Uterus (tissue), 4 donors: ENCODE measurements around the gene BCAS4. TPM values are rescaled to one million over a fixed set of nuclear protein-coding genes. Genes with fewer than 3 reads are reported as not detected.

Experiments used
- DNase-seq, 2 donors: peaks; one replicate each; pipeline ENCODE4 v3.0.0-alpha.2; 2019 to 2020
- H3K27ac ChIP-seq, 2 donors: fragments of 200-600 bp; sonication (generic); 1 replicate in 1 of 2; 2 replicates in 1 of 2; pipeline ENCODE4 v1.5.1; 2016 to 2018
- H3K27me3 ChIP-seq, 2 donors: fragments of 200-600 bp; sonication (generic); one replicate each; pipeline ENCODE4 v1.5.1; 2018 to 2019; ENCODE audit warnings: control low read depth in 1 of 2
- H3K36me3 ChIP-seq, 2 donors: fragments of 200-600 bp; sonication (generic); one replicate each; pipeline ENCODE4 v1.5.1; 2019; ENCODE audit warnings: control low read depth in 1 of 2
- H3K4me1 ChIP-seq, 2 donors: fragments of 200-600 bp; sonication (generic); one replicate each; pipeline ENCODE4 v1.5.1; 2018 to 2019; ENCODE audit warnings: control low read depth in 1 of 2
- H3K4me3 ChIP-seq, 2 donors: fragments of 200-600 bp; sonication (generic); 1 replicate in 1 of 2; 2 replicates in 1 of 2; pipeline ENCODE4 v1.5.1; 2018 to 2019; ENCODE audit warnings: mild to moderate bottlenecking in 1 of 2
- H3K9me3 ChIP-seq, 2 donors: fragments of 200-600 bp; sonication (generic); one replicate each; pipeline ENCODE4 v1.5.1; 2019; ENCODE audit warnings: control low read depth in 1 of 2
- CTCF ChIP-seq, 4 experiments: fragments of 200-600 bp in 2 of 4; fragments of 450-650 bp in 2 of 4; sonication (generic) in 2 of 4; IDR thresholded peaks; one replicate each; pipeline ENCODE4 v1.5.1; 2016 to 2019; ENCODE audit warnings: antibody characterized with exemption in 4 of 4, mild to moderate bottlenecking in 2 of 4, moderate library complexity in 1 of 4
- POLR2A ChIP-seq, 2 donors: fragments of 450-650 bp; IDR thresholded peaks; one replicate each; pipeline ENCODE4 v1.6.1; 2016; ENCODE audit warnings: antibody characterized with exemption in 2 of 2, mild to moderate bottlenecking in 1 of 2, moderate library complexity in 1 of 2
- intact Hi-C: fragments of 100-400 bp; cut with DNase I; formaldehyde crosslinking; loops from one replicate; pipeline ENCODE4 v1.15.1; 2023; ENCODE audit warnings: low total_unique reads
- total RNA-seq, 4 donors: library from RNA; depleted of rRNA in 3 of 4; stranded (reverse); fragments of >200 nt in 3 of 4; gene quantifications; one replicate each; pipeline versions ENCODE4 v1.1.0 to v1.2.4, GENCODE V29; 2014 to 2023
- donor health status: DM: yes; HTN: yes; CAD: no.

Gene BCAS4
- total RNA-seq, 4 donors from 2014 or later = under 0.01 to 9.1 (median 3.5) TPM; not detected in 1

GRCh38 chr20:50810063-50810462 lies 15.2 kb downstream of the BCAS4 start:
- no peak for DNase-seq

GRCh38 chr20:50810842-50811241 lies 16.0 kb downstream of the BCAS4 start:
- TF ChIP-seq POLR2A (IDR thresholded peaks at IDR 0.05) (no peak), CTCF (IDR thresholded peaks at IDR 0.05) (no peak)
- H3K4me1 ChIP-seq = no peaks in the 10 kb centered on the region
- H3K36me3 ChIP-seq = no peaks in the 10 kb centered on the region
- H3K27me3 ChIP-seq = no peaks in the 10 kb centered on the region
- H3K9me3 ChIP-seq = no peaks in the 10 kb centered on the region
- intact Hi-C loops = no loop called here
- no peak for DNase-seq
- no peak overlapping the region for H3K27ac ChIP-seq
- H3K4me3 ChIP-seq = no peak overlapping the region

More at GRCh38 chr20:50810063-50810462, 15.2 kb downstream of the BCAS4 start:
- H3K27ac ChIP-seq = no peak overlapping the region
- H3K36me3 ChIP-seq = no peaks in the 10 kb centered on the region
- H3K9me3 ChIP-seq = no peaks in the 10 kb centered on the region
- TF ChIP-seq CTCF (IDR thresholded peaks at IDR 0.05) (no peak), POLR2A (IDR thresholded peaks at IDR 0.05) (no peak)
- H3K4me3 ChIP-seq = no peak overlapping the region
- intact Hi-C loops = no loop called here
- no peaks in the 10 kb centered on the region for H3K27me3 ChIP-seq
- H3K4me1 ChIP-seq = no peaks in the 10 kb centered on the region

DNA sequence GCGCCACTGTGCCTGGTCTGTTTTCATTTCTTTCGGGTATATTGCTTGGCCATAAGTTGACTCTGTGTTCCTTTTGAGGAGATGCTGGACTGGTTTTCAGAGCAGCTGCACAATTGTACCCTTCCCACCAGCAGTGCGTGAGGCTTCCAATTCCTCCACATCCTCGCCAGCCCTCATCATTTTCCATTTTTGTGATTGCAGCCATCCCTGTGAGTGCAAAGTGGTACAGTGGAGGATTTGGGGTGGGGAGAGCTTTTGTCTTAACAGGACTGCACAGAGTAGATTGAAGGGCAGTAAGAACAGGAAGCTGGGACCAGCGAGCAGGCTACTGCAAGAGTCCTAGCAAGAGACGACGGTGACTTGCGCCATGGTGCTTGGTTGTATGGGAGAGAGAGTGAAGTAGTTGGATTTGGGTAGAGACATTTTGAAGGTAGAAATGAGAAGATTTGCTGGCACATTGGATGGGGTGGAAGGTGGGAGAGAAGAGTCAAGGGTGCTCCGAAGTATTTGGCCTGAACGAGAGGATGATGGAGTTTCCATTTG lies 18.3 kb downstream of the BCAS4 start:
- no peak overlapping the region for H3K4me3 ChIP-seq
- H3K27me3 ChIP-seq = no peaks in the 10 kb centered on the region
- DNase-seq = no peak
- H3K9me3 ChIP-seq = no peaks in the 10 kb centered on the region
- intact Hi-C loops = no loop called here
- TF ChIP-seq CTCF (IDR thresholded peaks at IDR 0.05) (no peak), POLR2A (IDR thresholded peaks at IDR 0.05) (no peak)
- H3K27ac ChIP-seq = no peak overlapping the region
- no peaks in the 10 kb centered on the region for H3K4me1 ChIP-seq
- H3K36me3 ChIP-seq = no peaks in the 10 kb centered on the region

- Histone ChIP-seq H3K9me3 (no peaks in the 10 kb centered on the region), H3K27me3 (no peaks in the 10 kb centered on the region), H3K4me1 (no peaks in the 10 kb centered on the region), H3K4me3 (no peak overlapping the region), H3K36me3 (no peaks in the 10 kb centered on the region), H3K27ac (no peak overlapping the region)
- TF ChIP-seq CTCF (IDR thresholded peaks at IDR 0.05) (no peak), POLR2A (IDR thresholded peaks at IDR 0.05) (no peak)
- DNase-seq = no peak
- intact Hi-C loops = no loop called here
These were observed 18.9 kb downstream of the BCAS4 start for GRCh38 chr20:50813801-50814200.

- intact Hi-C loops = no loop called here
- Histone ChIP-seq H3K27ac (peak overlapping the region in 1 of 2 donors; percentile 73), H3K4me1 (no peaks in the 10 kb centered on the region), H3K4me3 (no peak overlapping the region), H3K36me3 (no peaks in the 10 kb centered on the region), H3K9me3 (no peaks in the 10 kb centered on the region), H3K27me3 (no peaks in the 10 kb centered on the region)
- no peak for TF ChIP-seq CTCF (IDR thresholded peaks at IDR 0.05)
- TF ChIP-seq POLR2A (IDR thresholded peaks at IDR 0.05) = no peak
- DNase-seq = no peak
These were observed 19.7 kb downstream of the BCAS4 start for GRCh38 chr20:50814438-50815161.
